Activated CD4-positive, CD25-positive, alpha-beta regulatory T cell (primary cell): Measurements from ENCODE around the gene KLF11.
"Not testable (repeated sequence)": the region's sequence is repeated elsewhere in the genome, so short reads cannot be mapped to it uniquely, and the experiment has no call there.

Experiments used
- DNase-seq, 4 experiments: peaks; one replicate each; lab custom pipeline; 2025; lab: John Stamatoyannopoulos, UW

Gene KLF11

DNA sequence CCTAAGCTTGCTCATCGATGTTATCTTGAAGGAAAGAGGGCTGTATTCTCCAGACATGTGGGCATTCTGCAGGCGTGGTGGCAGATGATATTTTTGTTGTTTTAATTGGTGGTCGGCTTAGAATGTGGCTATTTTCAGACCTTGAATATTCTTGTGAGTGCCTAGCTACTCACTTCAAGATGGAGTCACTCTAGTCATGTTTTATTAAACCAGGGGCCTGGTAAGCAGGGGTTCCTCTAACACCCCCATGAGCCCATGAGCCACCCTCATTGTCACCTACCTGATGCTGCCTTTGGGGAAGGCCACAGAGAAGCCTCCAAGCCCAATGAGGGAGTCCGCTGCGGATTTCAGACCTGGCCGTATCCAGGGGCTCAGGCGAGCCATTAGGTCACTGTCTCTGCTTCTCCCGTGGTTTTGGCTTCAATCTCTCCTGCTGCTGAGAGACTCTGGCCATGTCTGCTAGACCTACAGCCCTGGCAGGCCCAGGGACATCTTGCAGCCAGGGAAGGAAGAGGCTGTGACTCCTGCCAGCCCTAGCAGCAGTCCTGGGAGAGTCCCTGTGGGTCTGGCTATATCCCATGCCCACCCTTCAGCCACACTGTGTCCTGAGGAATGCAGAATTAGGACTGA is 16.3 kb upstream of the KLF11 start:
- no peak for DNase-seq

DNA sequence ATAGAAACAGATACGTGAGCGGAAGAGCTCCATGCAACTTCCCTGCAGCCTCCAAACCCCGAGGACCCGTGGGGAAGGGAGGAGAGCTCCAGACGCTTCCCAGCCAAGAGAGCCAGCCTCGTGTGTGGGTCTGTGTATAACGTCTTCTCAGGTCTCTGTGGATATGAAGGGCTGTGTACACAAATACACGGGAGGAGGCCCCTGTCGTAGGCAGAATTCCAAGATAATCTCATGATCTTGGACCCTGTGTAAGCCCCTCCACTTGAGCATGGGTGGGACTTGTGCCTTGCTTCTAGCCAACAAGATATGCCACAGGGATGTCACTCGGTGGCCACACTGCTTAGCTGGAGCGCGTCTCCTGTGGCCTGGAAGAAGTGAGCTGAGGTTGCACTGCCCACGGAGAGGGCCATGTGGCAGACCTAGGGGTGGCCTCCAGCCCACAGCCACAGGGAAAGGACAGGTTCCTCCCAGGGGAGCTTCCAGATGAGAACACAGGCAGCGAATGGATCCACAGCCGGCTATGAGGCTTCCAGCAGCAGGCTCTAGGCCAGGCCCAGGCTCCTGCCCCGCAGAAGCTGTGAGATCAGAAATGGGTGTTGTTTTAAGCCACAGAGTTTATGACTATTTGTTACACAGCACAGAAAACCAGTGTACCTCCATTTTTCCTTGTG is 15.6 kb upstream of the KLF11 start:
- DNase-seq: no peak

DNA sequence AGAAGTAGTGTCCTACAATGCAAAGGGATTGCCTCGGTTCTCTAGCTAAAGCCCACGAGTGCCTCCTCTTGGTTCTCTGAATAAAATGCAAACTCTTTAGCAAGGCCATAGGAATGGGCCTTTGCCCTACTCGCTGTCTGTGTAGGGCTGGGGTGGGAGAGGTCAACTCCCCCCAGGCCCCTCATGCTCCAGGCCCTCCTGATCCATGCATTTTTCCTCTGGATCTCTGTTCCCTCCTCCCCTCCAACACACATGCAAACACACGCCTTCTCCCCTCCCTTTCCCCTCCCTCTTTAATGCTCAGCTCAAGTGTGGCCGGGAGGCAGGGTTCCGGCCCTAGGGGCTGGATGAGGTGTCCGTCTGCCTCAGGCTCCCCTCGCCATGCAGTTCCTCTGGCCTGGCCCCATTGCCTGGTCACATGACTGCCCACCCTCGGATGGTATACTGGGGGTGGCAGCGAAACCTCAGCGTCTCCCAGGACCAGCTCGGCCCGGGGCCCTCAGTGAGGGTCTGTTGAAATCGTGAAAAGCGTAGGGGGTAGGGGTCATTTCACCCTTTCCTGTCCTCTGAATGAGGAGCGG is 14.9 kb upstream of the KLF11 start:
- no peak for DNase-seq

GRCh38 chr2:10028988-10029874 is 14.1 kb upstream of the KLF11 start:
- DNase-seq: peak in 2 of 4 experiments; percentile 18 to 31

DNA sequence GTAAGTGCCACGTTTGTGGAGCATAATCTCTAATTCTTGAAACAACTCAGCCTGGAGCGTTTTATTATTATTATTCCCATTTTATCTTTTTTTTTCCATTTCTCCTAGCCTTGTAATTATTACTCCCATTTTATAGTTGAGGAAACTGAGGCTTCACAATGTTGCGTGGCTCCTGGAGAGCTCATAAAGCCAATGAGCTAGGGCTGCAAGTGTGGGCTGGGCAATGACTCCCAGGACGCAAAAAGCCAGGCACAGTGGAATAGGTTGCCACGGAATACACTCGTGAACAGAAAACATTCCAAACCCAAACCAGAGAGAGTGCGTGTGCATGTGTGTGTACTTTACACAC is 13.5 kb upstream of the KLF11 start:
- no peak for DNase-seq

- no peak for DNase-seq
Observed at GRCh38 chr2:10030311-10030736, 13.0 kb upstream of the KLF11 start.

DNA sequence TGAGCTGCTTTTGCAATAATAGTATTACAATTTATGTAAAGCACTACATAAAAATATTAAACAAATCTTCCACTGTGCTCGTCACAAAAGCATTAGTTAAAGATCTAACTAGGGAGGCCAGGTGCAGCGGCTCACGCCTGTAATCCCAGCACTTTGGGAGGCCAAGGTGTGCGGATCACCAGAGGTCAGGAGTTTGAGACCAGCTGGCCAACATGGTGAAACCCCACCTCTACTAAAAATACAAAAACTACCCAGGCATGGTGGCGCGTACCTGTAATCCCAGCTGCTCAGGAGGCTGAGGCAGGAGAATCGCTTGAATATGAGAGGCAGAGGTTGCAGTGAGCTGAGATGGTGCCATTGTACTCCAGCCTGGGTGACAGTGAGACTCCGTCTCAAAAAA is 12.6 kb upstream of the KLF11 start:
- not testable (repeated sequence) for DNase-seq

DNA sequence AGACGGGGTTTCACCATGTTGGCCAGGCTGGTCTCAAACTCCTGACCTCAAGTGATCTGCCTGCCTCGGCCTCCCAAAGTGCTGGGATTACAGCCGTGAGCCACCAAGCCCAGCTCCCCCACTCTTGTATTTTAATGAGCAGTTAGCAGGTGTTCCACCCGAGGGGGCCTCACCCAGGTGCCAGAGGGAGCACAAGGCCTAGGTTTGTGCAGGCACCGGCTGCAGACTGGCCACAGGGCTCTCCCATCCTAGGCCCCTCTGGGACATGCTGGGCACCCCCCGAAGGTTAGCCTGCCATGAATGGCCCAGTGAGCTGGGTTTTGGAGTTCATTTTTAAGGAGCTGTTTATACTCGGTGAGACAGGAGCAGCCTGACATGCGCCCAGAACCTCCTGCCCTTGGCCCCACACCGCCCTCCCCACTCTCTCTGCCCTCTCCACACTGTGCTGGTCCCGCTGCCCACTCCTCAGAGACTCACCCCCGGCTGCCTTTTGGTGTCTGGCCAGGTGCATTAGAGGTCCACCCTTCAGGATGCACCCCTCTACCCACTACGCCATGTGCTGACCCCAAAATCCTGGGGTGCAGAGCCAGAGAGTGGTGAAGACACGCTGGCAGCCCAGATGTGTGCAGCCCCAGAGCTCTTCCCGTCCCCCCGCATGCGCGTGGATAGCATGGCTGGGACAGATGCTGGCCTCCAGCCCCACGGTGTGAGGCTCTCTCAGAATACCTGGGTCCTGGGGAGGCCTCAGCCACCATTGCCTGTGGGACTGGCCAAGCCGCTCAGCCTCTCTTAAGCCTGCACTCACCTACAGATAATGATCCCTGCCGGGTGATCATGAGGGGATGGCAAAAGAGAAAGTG is 11.2 kb upstream of the KLF11 start:
- no peak for DNase-seq

DNA sequence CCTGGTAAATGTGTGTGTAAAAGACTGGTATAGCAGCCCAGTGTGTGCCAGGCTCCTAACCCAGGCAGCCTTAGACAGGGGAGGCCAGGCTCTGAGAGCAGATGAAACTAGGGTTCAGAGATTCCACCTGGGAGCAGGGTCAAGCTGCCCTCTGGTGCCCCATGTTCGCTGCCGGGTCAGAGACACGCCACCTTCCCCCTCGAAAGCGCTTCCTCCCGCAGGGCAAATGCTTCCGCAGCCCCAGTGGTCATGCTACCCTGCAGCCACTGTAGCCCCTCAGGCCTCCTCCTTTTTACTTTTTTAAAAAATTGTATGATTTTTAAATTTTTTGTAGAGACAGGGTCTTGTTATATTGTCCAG is 10.6 kb upstream of the KLF11 start:
- DNase-seq: no peak

GRCh38 chr2:10033251-10034006 is 9.9 kb upstream of the KLF11 start:
- no peak for DNase-seq

DNA sequence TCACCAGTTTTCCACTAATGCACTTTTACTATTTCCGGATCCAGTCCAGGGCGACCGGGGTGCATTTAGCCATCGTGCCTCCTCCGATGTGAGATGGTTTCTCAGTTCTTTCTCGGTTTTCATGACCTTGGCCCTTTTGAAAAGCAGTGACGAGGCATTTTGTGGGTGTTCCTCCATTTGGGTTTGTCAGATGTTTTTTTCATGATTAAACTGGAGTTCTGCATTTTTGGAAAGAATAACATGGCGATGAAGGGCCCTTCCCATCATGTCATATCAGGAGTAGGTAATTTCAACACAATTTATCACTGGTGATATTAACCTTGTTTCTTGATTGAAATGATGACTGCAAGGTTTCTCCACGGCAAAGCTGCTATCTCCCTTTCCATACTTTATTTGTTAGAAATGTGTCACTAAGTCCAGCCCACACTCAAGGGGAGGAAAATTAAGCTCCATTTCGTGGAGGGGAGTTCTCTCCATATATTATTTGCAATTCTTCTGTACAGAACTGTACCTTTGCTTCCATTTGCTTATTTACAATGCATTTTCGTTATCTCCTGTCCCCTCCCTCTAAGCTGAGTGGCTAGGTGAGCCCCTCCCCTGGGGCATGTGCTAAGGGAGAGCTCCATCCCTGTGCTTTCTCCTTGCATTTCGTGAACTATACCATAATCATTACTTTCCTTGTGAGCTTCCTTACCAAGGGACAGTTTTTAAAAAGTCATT is 8.9 kb upstream of the KLF11 start:
- DNase-seq: no peak

- no peak for DNase-seq
Observed at GRCh38 chr2:10035053-10035422, 8.3 kb upstream of the KLF11 start.

GRCh38 chr2:10035633-10036032 is 7.7 kb upstream of the KLF11 start:
- DNase-seq: no peak

- peak in 1 of 4 experiments; percentile 19 for DNase-seq
Observed at GRCh38 chr2:10036095-10036884, 7.1 kb upstream of the KLF11 start.

GRCh38 chr2:10038123-10038522 is 5.2 kb upstream of the KLF11 start:
- DNase-seq: no peak

DNA sequence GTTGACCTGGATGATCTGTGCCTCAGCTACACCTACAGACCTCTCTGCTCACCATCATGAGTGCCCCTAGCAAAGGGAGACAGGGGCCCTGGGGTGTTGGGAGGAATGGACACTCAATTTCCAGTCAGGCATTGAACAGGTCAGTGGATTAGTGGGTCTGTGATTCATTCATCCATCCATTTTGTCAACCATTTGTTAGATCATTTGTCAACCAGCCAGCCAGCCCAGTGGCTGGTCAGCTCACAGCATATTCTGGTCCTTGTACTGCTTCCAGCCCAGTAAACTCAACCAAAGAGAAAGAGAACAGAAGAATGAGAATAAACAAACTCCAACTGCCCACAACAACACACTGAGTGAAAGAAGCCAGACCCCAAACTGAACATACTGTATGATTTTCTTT is 4.6 kb upstream of the KLF11 start:
- DNase-seq: no peak

DNA sequence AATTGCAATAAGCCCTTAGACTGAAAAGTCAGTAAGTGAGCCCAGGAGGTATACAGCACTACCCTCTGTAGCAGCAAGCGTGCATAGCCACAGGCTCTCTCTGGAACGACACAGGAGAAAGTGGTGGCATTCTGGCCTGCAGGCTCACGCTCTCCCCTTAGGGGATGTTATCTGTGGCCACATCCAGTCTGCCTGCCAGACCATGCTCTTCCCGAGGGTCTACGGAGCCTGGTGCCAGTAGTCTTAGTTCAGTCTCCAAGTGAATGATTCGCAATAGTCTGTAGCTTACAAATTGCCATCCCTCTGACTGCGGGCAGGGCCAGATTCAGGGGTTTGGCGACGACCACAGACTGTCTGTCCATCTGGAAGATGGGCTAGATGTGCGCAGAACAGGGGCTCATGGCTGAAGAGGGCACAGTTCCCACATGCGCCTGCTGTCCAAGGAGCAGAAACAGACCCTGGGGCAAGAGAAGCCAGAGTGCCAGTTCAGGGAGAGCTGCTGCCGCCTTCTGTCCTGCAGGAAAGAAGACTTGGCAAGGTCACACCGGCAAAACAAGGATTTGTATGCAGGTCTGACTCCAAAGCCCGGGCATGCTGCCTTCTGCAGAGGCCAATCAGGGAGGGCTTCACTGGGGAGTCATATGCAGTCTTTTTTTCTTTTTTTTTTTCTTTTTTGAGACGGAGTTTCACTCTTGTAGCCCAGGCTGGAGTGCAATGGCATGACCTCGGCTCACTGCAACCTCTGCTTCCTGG is 3.5 kb upstream of the KLF11 start:
- no peak for DNase-seq

DNA sequence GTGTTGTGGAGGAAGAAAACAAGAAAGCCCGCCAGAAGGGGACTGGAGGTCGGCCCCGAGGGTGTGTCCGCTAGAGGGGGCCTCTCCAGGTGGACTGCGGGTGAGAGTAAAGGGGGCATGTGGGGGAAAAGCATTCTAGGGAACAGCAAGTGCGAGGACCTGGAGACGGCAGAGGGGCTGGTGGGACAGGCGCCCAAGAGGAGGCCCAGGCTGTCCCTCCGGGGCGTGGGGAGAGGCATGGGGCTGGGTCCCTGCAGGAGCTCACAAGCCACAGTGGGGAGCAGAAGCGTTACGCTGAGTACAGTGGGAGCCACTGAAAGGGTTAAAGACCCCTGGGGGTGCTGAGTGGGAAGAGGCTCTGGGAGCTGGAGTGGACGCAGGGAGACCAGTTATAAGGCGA is 1.6 kb upstream of the KLF11 start:
- DNase-seq: no peak
